HG03159 (cell line): ENCODE results near the gene ELF1.
"Not testable (repeated sequence)": the region's sequence is repeated elsewhere in the genome, so short reads cannot be mapped to it uniquely, and the experiment has no call there.

Source experiments
- ATAC-seq: cut with Tn5 transposase; IDR thresholded peaks from one replicate; pipeline ENCODE4 v1.9.1; 2021; ENCODE audit warnings: mild to moderate bottlenecking, moderate library complexity; ENCODE audit not compliant: unreplicated experiment

ELF1 gene

DNA sequence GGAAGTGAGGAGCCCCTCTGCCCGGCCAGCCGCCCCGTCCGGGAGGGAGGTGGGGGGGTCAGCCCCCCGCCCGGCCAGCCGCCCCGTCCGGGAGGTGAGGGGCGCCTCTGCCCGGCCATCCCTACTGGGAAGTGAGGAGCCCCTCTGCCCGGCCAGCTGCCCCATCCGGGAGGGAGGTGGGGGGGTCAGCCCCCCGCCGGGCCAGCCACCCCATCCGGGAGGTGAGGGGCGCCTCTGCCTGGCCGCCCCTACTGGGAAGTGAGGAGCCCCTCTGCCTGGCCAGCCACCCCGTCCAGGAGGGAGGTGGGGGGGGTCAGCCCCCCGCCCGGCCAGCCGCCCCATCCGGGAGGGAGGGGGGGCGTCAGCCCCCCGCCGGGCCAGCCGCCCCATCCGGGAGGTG is 118.5 kb downstream of the ELF1 start:
- ATAC-seq: not testable (repeated sequence)

DNA sequence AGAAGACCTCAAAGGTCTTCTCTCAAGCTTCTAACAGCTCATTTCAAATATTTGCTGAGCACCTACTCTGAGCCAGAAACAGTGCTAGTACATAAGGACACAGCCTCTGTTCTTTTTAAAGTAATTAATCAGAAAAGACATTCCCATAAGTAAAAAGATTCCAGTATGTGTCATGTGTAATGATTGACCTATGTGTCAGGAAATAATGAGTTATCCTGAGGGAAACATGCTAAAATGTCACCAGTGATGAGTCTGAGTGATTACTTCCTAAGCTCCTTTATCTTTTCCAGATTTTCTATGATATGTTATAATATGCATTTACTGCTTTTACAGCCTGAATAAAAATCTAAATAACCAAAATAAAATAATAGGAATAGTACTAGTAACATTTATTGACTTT is 122.1 kb downstream of the ELF1 start:
- ATAC-seq: no peak

GRCh38 chr13:40895227-40896184 is 123.6 kb downstream of the ELF1 start:
- no peak for ATAC-seq

DNA sequence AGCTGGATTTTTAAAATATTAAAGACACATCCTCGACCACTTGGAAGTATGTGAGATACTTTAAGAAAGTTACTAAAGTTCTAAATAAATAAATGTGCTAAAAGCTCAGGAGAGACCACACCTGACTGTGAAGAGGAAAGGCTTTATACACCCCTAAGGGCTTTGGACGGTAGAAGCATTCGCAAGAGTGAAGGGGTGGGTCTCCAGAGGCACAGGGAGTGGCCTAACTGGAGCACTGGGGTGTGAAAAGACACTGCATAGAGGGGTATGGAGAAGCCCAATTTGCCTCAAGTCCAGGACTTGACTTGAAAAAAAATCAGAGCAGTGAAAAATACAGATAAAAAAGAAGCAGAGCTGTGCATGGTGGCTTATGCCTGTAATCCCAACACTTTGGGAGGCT is 125.5 kb downstream of the ELF1 start:
- not testable (repeated sequence) for ATAC-seq

DNA sequence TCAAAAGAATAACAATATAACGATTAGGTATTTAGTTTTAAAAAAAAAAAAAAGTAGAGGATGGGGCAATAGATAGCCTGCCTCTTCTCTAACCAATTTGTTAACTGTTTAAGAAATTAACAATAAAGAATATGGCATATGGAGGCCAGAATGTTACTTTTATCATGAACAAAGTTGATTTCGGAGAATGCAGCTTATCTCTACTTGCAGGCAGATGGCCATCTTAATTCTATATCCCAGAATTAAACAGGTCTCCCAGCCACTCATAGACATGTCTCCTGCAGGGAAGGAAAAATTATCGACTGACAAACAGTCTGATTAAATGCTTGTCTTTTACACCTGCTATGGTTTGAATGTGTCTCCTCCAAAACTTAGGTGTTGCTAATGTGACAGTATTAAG is 133.1 kb downstream of the ELF1 start:
- no peak for ATAC-seq

DNA sequence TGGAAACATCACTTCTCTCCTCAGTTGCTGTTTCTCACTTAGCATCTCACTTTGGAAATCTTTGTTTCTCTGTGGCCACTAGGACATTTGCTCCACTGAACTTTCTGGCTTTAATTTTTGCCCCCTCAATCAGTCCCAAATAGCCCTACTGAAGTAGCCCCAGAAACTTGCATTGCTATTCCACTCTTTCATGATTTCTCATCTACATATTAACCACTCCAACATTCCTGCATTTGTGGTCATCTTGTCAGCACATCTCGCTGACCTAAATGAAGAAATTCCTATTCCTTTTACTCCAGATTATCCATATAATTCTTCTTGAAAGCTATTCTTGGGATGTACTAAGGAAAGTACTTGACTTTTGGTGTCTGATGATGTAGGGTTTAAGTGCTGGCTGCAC is 134.9 kb downstream of the ELF1 start:
- not testable (repeated sequence) for ATAC-seq
